ENCODE results near the gene RIBC2.
A peak's percentile ranks its signal among the peaks of the same experiment; 100 is the strongest.

Gene RIBC2

GRCh38 chr22:45450921-45451651 lies 37.6 kb downstream of the RIBC2 start:
- no peak overlapping the region for H3K4me3 ChIP-seq (ENCODE audit: low read depth, low read length)
- CTCF ChIA-PET: interaction anchor here (1.1 to 15.2 kb wide), 7 partner anchors 9 to 180 kb away, joined by 3 to 286 read pairs (median 8); no protein-coding TSS in a partner anchor
- POLR2A ChIA-PET: no interaction called here
- no peak for TF ChIP-seq CTCF (IDR thresholded peaks at IDR 0.05; ENCODE audit: insufficient read depth, low read length, missing control alignments)
- peak; percentile 92 for DNase-seq (ENCODE audit: low read depth, low spot score)

- DNase-seq (ENCODE audit: low read depth, low spot score): no peak
- POLR2A ChIA-PET: no interaction called here
- TF ChIP-seq CTCF (IDR thresholded peaks at IDR 0.05; ENCODE audit: insufficient read depth, low read length, missing control alignments): no peak
- CTCF ChIA-PET: interaction anchor here (1.1 to 4.4 kb wide), 6 partner anchors 11 to 181 kb away, joined by 3 to 21 read pairs (median 7); no protein-coding TSS in a partner anchor
- no peak overlapping the region for H3K4me3 ChIP-seq (ENCODE audit: low read depth, low read length)
Measured at GRCh38 chr22:45451972-45452371, 38.5 kb downstream of the RIBC2 start.

GRCh38 chr22:45452565-45453379 lies 39.3 kb downstream of the RIBC2 start:
- no peak for TF ChIP-seq CTCF (IDR thresholded peaks at IDR 0.05; ENCODE audit: insufficient read depth, low read length, missing control alignments)
- POLR2A ChIA-PET: interaction anchor here (0.7 to 1.3 kb wide), 4 partner anchors 19 to 100 kb away, joined by 3 to 4 read pairs (median 4); no protein-coding TSS in a partner anchor
- no peak for DNase-seq (ENCODE audit: low read depth, low spot score)
- CTCF ChIA-PET: interaction anchor here (0.8 to 4.4 kb wide), 7 partner anchors 9 to 182 kb away, joined by 3 to 21 read pairs (median 6); no protein-coding TSS in a partner anchor
- H3K4me3 ChIP-seq (ENCODE audit: low read depth, low read length): no peak overlapping the region

DNA sequence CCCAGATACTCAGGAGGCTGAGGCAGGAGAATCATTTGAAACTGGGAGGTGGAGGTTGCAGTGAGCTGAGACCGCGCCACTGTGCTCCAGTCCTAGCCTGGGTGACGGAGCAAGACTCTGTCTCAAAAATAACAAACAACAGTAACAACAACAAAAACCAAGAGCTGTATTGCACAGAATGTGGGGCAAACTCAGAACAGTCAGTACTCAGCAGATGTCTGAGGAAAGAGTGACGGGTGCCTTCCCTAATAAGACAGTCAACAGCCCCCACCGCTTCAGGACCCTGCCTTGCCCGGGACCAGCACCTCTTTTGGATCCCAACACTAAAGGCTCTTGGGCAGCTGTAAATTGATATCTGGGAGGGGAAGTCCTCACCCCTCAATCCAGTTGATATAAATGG lies 40.3 kb downstream of the RIBC2 start:
- DNase-seq (ENCODE audit: low read depth, low spot score): no peak
- ChIA-PET POLR2A (interaction anchor here (0.7 to 1.3 kb wide), 3 partner anchors 18 to 99 kb away, joined by 3 to 4 read pairs (median 3); no protein-coding TSS in a partner anchor), CTCF (interaction anchor here (1.6 to 4.4 kb wide), 4 partner anchors 13 to 99 kb away, joined by 4 to 21 read pairs (median 12); no protein-coding TSS in a partner anchor)
- no peak for TF ChIP-seq CTCF (IDR thresholded peaks at IDR 0.05; ENCODE audit: insufficient read depth, low read length, missing control alignments)
- no peak overlapping the region for H3K4me3 ChIP-seq (ENCODE audit: low read depth, low read length)

DNA sequence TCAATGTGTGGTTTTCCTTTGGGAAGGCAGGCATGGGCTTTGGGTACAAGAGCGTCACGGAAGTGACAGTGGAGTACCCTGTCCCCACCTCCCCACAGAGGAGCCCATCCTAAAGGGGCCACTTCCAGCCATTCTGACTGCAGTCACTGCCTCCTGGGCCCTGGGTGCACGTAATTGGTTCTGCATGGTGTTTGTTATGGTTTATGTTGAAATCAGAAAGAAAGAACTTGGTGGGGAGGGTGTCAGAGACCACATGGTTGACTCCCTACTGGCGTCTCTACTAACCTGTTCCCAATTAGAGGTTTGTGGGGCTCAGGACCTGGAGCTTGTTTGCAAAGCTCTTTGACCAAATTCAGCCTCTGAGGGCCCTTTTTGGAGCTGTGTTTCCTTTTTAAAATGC lies 40.8 kb downstream of the RIBC2 start:
- no peak for TF ChIP-seq CTCF (IDR thresholded peaks at IDR 0.05; ENCODE audit: insufficient read depth, low read length, missing control alignments)
- no peak overlapping the region for H3K4me3 ChIP-seq (ENCODE audit: low read depth, low read length)
- ChIA-PET POLR2A (no interaction called here), CTCF (interaction anchor here (2.0 to 4.4 kb wide), 2 partner anchors 13 to 15 kb away, joined by 4 to 21 read pairs; no protein-coding TSS in a partner anchor)
- DNase-seq (ENCODE audit: low read depth, low spot score): no peak
